Measurements from ENCODE around the gene GCNT2.

GCNT2 gene

DNA sequence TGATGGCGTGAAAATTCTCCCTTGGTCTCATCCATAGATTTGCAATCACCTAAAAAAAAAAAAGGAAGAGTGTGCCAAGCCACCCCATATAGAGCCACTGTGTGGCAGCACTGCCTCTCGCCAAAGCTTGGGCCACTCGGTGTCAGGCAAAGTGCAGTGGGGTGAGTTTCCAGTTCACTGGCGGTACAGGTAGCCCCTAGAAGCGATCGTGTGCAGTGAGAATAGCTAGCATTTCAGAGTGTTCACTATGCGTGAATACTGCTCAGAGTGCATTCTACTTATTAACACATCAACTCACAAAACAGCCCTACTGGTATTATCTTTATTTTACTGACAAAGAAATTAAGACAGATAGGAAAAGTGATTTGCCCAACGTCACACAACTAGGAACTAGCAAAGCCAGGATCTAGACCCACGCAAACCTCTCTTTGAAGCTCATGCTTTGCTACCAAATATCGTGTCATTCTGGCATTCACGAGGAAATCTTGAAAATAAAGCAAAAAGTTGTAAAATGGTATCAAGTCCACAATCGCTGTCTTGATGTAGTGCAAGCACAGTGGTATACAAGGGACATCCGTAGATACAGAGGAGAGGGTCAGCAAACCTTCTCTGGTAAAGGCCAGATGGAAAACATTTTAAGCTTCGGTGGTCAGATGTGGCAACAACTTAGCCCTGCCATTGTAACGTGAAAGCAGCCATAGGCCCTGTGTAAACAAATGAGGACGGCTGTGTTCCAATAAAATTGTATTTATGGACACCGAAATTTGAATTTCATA, 10.4 kb upstream of the GCNT2 start:
- H3K27me3 ChIP-seq = no peaks in the 10 kb centered on the region
- H3K4me3 ChIP-seq (ENCODE audit: low read depth, low read length) = no peak overlapping the region
- TF ChIP-seq, protein P1, sequence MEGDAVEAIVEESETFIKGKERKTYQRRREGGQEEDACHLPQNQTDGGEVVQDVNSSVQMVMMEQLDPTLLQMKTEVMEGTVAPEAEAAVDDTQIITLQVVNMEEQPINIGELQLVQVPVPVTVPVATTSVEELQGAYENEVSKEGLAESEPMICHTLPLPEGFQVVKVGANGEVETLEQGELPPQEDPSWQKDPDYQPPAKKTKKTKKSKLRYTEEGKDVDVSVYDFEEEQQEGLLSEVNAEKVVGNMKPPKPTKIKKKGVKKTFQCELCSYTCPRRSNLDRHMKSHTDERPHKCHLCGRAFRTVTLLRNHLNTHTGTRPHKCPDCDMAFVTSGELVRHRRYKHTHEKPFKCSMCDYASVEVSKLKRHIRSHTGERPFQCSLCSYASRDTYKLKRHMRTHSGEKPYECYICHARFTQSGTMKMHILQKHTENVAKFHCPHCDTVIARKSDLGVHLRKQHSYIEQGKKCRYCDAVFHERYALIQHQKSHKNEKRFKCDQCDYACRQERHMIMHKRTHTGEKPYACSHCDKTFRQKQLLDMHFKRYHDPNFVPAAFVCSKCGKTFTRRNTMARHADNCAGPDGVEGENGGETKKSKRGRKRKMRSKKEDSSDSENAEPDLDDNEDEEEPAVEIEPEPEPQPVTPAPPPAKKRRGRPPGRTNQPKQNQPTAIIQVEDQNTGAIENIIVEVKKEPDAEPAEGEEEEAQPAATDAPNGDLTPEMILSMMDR (IDR thresholded peaks at IDR 0.05; ENCODE audit: low read depth, low read length) = peak; percentile 55

DNA sequence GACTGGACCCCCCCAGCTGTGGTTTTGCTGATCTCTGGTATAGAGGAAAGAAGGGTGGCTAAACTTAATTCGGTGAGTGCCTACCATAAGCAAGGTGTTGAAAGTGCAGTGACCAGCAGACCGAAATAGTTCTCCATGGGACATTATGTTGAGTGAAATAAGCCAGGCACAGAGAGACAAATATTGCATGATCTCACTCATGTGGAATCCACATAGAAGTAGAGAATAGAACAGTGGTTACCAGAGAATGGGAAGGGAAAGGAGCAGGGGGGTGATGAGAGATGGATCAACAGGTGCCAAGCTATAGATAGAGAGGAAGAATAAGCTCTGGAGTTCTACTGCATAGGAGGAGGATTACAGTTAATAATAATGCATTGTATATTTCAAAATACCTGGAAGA, 9.7 kb upstream of the GCNT2 start:
- Histone ChIP-seq H3K9me3 (no peaks in the 10 kb centered on the region), H3K4me1 (no peaks in the 10 kb centered on the region), H3K27me3 (no peaks in the 10 kb centered on the region), H3K36me3 (no peaks in the 10 kb centered on the region), H3K4me3 (ENCODE audit: low read depth, low read length) (no peak overlapping the region)
- no peak for DNase-seq
- TF ChIP-seq, protein P1 (IDR thresholded peaks at IDR 0.05; ENCODE audit: low read depth, low read length) = no peak

More for the DNA sequence above, 10.4 kb upstream of the GCNT2 start:
- peak; percentile 39 for DNase-seq
- no peaks in the 10 kb centered on the region for H3K9me3 ChIP-seq
- H3K4me1 ChIP-seq = no peaks in the 10 kb centered on the region
- H3K36me3 ChIP-seq = no peaks in the 10 kb centered on the region

DNA sequence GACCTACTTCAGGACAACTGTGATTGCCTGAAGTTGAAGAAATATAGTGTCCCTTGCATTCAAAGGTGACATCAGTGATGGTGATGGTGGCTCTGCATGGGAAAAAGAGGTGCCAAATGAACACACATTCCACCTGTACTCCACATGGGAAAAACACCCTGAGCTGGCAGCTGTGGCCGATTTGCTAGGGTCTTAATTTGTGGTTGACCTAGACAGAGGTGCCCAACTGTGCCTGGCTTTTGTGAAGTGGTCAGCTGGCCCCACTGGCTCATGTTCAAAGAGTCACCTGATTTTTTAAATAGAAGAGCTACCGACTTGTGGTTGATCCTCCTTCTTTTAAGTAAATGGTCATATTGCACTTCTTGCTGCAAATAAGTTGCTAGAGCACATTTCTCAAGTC, 7.6 kb upstream of the GCNT2 start:
- no peaks in the 10 kb centered on the region for H3K4me1 ChIP-seq
- no peaks in the 10 kb centered on the region for H3K27me3 ChIP-seq
- H3K36me3 ChIP-seq = no peaks in the 10 kb centered on the region
- no peak for DNase-seq
- TF ChIP-seq, protein P1 (IDR thresholded peaks at IDR 0.05; ENCODE audit: low read depth, low read length) = no peak
- H3K9me3 ChIP-seq = no peaks in the 10 kb centered on the region
- H3K4me3 ChIP-seq (ENCODE audit: low read depth, low read length) = no peak overlapping the region

DNA sequence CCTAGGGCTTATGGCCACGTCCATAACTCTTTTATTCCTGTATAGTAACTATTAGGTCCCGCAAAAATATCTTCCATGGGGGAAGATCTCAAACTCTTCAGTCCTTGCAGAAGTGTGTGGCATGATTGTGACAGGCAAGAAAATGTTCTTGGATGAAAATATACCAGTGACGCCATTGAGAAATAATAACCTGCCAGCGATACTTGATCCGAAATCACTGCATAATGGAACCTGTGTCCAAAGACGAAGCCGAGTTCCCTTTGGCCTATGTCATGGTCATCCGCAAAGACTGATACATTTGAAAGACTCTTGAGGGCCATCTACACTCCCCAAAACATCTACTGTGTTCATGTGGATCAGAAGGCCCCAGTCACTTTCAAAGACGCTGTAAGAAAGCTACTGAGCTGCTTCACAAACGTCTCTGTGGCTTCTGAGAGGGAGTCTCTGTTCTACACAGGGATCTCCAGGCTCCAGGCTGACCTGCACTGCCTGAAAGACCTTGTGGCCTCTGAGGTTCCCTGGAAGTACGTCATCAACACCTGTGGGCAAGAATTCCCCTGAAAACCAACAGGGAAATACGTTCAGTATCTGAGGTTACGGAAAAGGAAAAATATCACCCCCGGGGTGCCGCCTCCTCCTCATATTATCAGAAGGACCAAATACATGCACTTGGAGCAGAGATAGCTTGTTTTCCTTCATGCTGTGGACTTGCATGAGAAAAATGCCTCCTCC, 6.9 kb upstream of the GCNT2 start:
- H3K36me3 ChIP-seq = no peaks in the 10 kb centered on the region
- H3K27me3 ChIP-seq = no peaks in the 10 kb centered on the region
- TF ChIP-seq, protein P1 (IDR thresholded peaks at IDR 0.05; ENCODE audit: low read depth, low read length) = no peak
- H3K9me3 ChIP-seq = no peaks in the 10 kb centered on the region
- no peaks in the 10 kb centered on the region for H3K4me1 ChIP-seq
- no peak overlapping the region for H3K4me3 ChIP-seq (ENCODE audit: low read depth, low read length)
- DNase-seq = no peak

DNA sequence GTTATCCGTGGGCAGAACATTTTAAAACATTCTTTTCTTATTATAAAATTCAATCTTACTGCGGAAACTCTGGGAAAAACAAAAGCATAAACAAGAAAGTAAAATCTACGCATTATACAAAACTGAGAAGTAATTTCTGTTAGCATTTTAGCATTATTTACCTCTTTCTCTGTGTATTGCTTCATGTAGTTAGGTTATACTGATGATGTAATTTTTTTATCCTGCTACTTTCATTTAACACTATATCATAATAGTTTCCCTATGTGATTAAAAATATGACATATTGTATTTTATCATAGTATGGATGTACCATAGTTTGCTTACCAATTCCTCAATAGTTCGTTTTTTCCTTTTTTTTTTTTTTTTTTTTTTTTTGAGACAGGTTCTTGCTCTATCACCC, 4.2 kb upstream of the GCNT2 start:
- TF ChIP-seq, protein P1 (IDR thresholded peaks at IDR 0.05; ENCODE audit: low read depth, low read length) = no peak

More for the DNA sequence above, 4.2 kb upstream of the GCNT2 start:
- DNase-seq = no peak
- no peaks in the 10 kb centered on the region for H3K4me1 ChIP-seq
- no peaks in the 10 kb centered on the region for H3K36me3 ChIP-seq
- no peak overlapping the region for H3K4me3 ChIP-seq (ENCODE audit: low read depth, low read length)
- H3K27me3 ChIP-seq = no peaks in the 10 kb centered on the region
- no peaks in the 10 kb centered on the region for H3K9me3 ChIP-seq
